HepG2 (cell line): ENCODE results near the gene TUBA4B. TPM values are rescaled to one million over a fixed set of nuclear protein-coding genes. Genes with fewer than 3 reads are reported as not detected.

ENCODE experiments used
- HMG20B ChIP-seq: conservative IDR thresholded peaks from 2 replicates; pipeline ENCODE4 v1.6.1; 2016; ENCODE audit warnings: missing genetic modification reagents, missing compliant biosample characterization
- IKZF4 ChIP-seq: sonication (generic); formaldehyde crosslinking; IDR thresholded peaks from 2 replicates; pipeline ENCODE4 v1.5.1; 2020; ENCODE audit warnings: borderline replicate concordance, mild to moderate bottlenecking, low read depth, missing genetic modification reagents; ENCODE audit errors: not compliant biosample characterization
- KDM1A ChIP-seq: IDR thresholded peaks from 2 replicates; pipeline ENCODE4 v1.6.1; 2016; ENCODE audit warnings: missing compliant biosample characterization
- MAFK ChIP-seq, 2 experiments: IDR thresholded peaks in 1 of 2; conservative IDR thresholded peaks in 1 of 2; 2 replicates each; pipeline ENCODE4 v1.6.1; 2011; ENCODE audit warnings: improper control_type of control experiment in 2 of 2, low read length in 2 of 2
- MTF1 ChIP-seq: sonication (generic); formaldehyde crosslinking; IDR thresholded peaks from 2 replicates; pipeline ENCODE4 v1.5.0; 2020; ENCODE audit warnings: missing genetic modification reagents
- MXD4 ChIP-seq: IDR thresholded peaks from 2 replicates; pipeline ENCODE4 v1.6.1; 2016; ENCODE audit warnings: mild to moderate bottlenecking, missing biosample characterization, missing genetic modification reagents
- NFE2L1 ChIP-seq: sonication (generic); formaldehyde crosslinking; IDR thresholded peaks from 2 replicates; pipeline ENCODE4 v1.4.0; 2020; ENCODE audit warnings: missing genetic modification reagents, mild to moderate bottlenecking, borderline replicate concordance
- NFE2L2 ChIP-seq: fragments of 150-350 bp; IDR thresholded peaks from 2 replicates; pipeline ENCODE4 v1.6.1; 2014; ENCODE audit warnings: low read length
- PHF8 ChIP-seq: sonication (generic); formaldehyde crosslinking; IDR thresholded peaks from 2 replicates; pipeline ENCODE4 v1.5.0; 2020; ENCODE audit warnings: missing genetic modification reagents
- XBP1 ChIP-seq: sonication (generic); formaldehyde crosslinking; IDR thresholded peaks from 2 replicates; pipeline ENCODE4 v1.5.0; 2020; ENCODE audit warnings: missing genetic modification reagents
- ZBTB10 ChIP-seq: sonication (generic); formaldehyde crosslinking; IDR thresholded peaks from 2 replicates; pipeline ENCODE4 v1.4.0; 2020; ENCODE audit warnings: missing genetic modification reagents, borderline replicate concordance
- ZFP62 ChIP-seq: sonication (generic); formaldehyde crosslinking; IDR thresholded peaks from 2 replicates; pipeline ENCODE4 v1.4.0; 2020; ENCODE audit warnings: missing genetic modification reagents
- ZFYVE20 ChIP-seq: sonication (generic); formaldehyde crosslinking; IDR thresholded peaks from 2 replicates; pipeline ENCODE4 v1.8.0; 2023; ENCODE audit warnings: low read depth, mild to moderate bottlenecking, moderate library complexity, missing genetic modification reagents, borderline replicate concordance
- ZNF34 ChIP-seq: sonication (generic); formaldehyde crosslinking; IDR thresholded peaks from 2 replicates; pipeline ENCODE4 v1.4.0; 2020; ENCODE audit warnings: mild to moderate bottlenecking, missing genetic modification reagents, borderline replicate concordance
- ZNF430 ChIP-seq: sonication (generic); formaldehyde crosslinking; IDR thresholded peaks from 2 replicates; pipeline ENCODE4 v1.9.0; 2021; ENCODE audit warnings: mild to moderate bottlenecking, missing genetic modification reagents
- ZNF710 ChIP-seq: sonication (generic); formaldehyde crosslinking; IDR thresholded peaks from 2 replicates; pipeline ENCODE4 v1.5.0; 2020; ENCODE audit warnings: mild to moderate bottlenecking, missing genetic modification reagents, borderline replicate concordance
- ZNF770 ChIP-seq: sonication (generic); formaldehyde crosslinking; IDR thresholded peaks from 2 replicates; pipeline ENCODE4 v1.5.0; 2020; ENCODE audit warnings: mild to moderate bottlenecking, missing genetic modification reagents
- ZNF775 ChIP-seq: sonication (generic); formaldehyde crosslinking; IDR thresholded peaks from 2 replicates; pipeline ENCODE4 v1.4.0; 2020; ENCODE audit warnings: missing genetic modification reagents, mild to moderate bottlenecking, moderate library complexity, borderline replicate concordance
- ZUFSP ChIP-seq: sonication (generic); formaldehyde crosslinking; IDR thresholded peaks from 2 replicates; pipeline ENCODE4 v1.9.0; 2021; ENCODE audit warnings: missing genetic modification reagents, mild to moderate bottlenecking, borderline replicate concordance
- polyA plus RNA-seq, 8 experiments: library from polyadenylated mRNA; depleted of rRNA in 3 of 8; stranded (reverse) in 7 of 8; unstranded in 1 of 8; fragments of >200 nt; fragmentation: Illumina TruSeq in 4 of 8; extraction: Trizol in 4 of 8; gene quantifications; 2 replicates each; pipeline versions ENCODE4 v1.2.1 to v1.2.3, GENCODE V29; 2011 to 2016; ENCODE audit warnings: low read depth in 4 of 8, missing spikeins in 1 of 8, mixed read lengths in 1 of 8; ENCODE audit not compliant: insufficient read depth in 1 of 8
- total RNA-seq, 5 experiments: library from RNA; depleted of rRNA; stranded (reverse); fragments of >200 nt; fragmentation: Illumina TruSeq; extraction: Trizol; gene quantifications; 2 replicates each; pipeline ENCODE4 v1.2.3, GENCODE V29; 2016; ENCODE audit warnings: low read depth in 1 of 5

Gene TUBA4B
- total and polyA plus RNA-seq, 2 of the 13 experiments (the other 11 are each of a cell fraction or from before 2014, with no cell fraction given) = 0.18 to 0.22 TPM

GRCh38 chr2:219294356-219295351, 41.6 kb downstream of the TUBA4B start (continued):
- no peak for TF ChIP-seq KDM1A
- TF ChIP-seq ZNF710 (CRISPR knock-in tag) = peak; percentile 73; the same call in 1 of the 2 replicates
- TF ChIP-seq IKZF4 = peak; percentile 67
- TF ChIP-seq PHF8 = peak; percentile 89
- peak; percentile 81 for TF ChIP-seq ZNF770
- no peak for TF ChIP-seq NFE2L2
- no peak for TF ChIP-seq NFE2L1 (CRISPR knock-in tag)
- TF ChIP-seq ZNF430 (CRISPR knock-in tag) = 0 out of 2 replicates have a peak, but pooled peaks have one; percentile 29
- TF ChIP-seq HMG20B = peak; percentile 32; the same call in 1 of the 2 replicates
- TF ChIP-seq ZFP62 (CRISPR knock-in tag) = 0 out of 2 replicates have a peak, but pooled peaks have one; percentile 52
- no peak for TF ChIP-seq ZUFSP (CRISPR knock-in tag)
- TF ChIP-seq ZNF34 = 0 out of 2 replicates have a peak, but pooled peaks have one; percentile 59
- no peak for TF ChIP-seq XBP1 (CRISPR knock-in tag)
- TF ChIP-seq ZFYVE20 (CRISPR knock-in tag) = no peak
- no peak for TF ChIP-seq ZNF775
- peak; percentile 87 for TF ChIP-seq MXD4 (CRISPR knock-in tag)
- no peak for TF ChIP-seq MAFK (conservative IDR thresholded peaks at IDR 0.05 in 1 of 2, IDR thresholded peaks at IDR 0.05 in 1 of 2; ENCODE audit: low read length in 2 of 2)
- TF ChIP-seq ZBTB10 (CRISPR knock-in tag) = 0 out of 2 replicates have a peak, but pooled peaks have one; percentile 22
- TF ChIP-seq MTF1 = no peak
